ENCODE measurements around the gene GTF2IRD1. TPM values are rescaled to one million over a fixed set of nuclear protein-coding genes. Genes with fewer than 3 reads are reported as not detected.

Gene GTF2IRD1
- total and polyA plus RNA-seq, 3 donors from 2014 or later: 15.1 to 24.7 (median 22.4) TPM

DNA sequence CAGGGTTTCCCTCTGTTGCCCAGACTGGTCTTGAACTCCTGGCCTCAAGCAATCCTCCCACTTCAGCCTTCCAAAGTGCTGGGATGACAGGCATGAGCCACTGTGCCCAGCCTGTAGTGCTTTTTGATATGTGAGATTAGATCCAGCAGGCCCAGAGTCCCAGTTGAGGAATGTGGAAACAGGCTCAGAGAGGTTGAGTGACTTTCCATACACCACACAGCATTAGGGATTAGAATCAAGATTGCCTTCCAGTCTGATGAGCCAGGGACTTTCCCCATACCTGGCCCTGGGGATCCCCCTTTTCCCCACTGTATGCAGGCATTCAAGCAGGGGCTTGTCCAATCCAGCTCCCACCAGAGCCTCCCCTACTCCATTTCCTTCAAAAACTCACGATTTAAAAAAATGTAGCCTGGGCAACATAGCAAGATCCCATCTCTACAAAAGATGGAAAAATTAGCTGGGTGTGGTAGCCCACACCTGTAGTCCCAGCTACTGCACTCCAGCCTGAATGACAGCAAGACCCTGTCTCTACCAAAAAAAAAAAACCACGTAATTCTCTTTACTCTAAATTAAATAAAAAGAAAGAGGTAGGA lies 128.8 kb downstream of the GTF2IRD1 start:
- H3K27me3 ChIP-seq: no peaks in the 10 kb centered on the region
- no peak for TF ChIP-seq POLR2A (IDR thresholded peaks at IDR 0.05)
- TF ChIP-seq, protein P1, sequence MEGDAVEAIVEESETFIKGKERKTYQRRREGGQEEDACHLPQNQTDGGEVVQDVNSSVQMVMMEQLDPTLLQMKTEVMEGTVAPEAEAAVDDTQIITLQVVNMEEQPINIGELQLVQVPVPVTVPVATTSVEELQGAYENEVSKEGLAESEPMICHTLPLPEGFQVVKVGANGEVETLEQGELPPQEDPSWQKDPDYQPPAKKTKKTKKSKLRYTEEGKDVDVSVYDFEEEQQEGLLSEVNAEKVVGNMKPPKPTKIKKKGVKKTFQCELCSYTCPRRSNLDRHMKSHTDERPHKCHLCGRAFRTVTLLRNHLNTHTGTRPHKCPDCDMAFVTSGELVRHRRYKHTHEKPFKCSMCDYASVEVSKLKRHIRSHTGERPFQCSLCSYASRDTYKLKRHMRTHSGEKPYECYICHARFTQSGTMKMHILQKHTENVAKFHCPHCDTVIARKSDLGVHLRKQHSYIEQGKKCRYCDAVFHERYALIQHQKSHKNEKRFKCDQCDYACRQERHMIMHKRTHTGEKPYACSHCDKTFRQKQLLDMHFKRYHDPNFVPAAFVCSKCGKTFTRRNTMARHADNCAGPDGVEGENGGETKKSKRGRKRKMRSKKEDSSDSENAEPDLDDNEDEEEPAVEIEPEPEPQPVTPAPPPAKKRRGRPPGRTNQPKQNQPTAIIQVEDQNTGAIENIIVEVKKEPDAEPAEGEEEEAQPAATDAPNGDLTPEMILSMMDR (IDR thresholded peaks at IDR 0.05): no peak
- H3K4me3 ChIP-seq: no peak overlapping the region
- no peak overlapping the region for H3K27ac ChIP-seq
- no peaks in the 10 kb centered on the region for H3K36me3 ChIP-seq (ENCODE audit: low read depth, missing control alignments)
- intact Hi-C loops (cut with DNase I; ENCODE audit: low total_unique reads): no loop called here
- H3K9me3 ChIP-seq: no peaks in the 10 kb centered on the region
- WGBS, 2 donors: 90 to 91% methylated on average over 2 of the region's 2 CpGs
- no peak for DNase-seq
- H3K4me1 ChIP-seq: peaks cover 23% of the 10 kb centered on the region

DNA sequence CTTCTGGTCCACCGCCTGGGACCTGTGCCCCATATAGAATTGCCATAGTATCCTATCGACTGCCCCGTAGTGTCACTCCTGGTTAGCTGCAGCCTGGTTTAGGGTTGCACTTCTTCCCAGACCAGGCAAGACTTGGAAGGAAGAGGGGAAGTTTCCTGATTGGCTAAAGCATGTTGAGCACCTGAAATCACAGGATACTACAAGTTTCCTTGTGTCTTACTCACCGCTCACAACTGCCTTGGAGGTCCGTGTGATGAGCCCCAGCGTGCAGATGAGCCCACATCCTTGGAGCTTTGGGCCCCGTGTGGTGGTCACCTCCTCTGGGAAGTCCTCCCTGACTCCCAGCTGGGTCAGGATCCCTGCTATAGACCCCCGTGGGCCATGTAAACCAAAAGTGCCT lies 129.9 kb downstream of the GTF2IRD1 start:
- no peak for TF ChIP-seq POLR2A (IDR thresholded peaks at IDR 0.05)
- TF ChIP-seq, protein P1 (IDR thresholded peaks at IDR 0.05): no peak
- no peaks in the 10 kb centered on the region for H3K27me3 ChIP-seq
- no peak for DNase-seq
- H3K36me3 ChIP-seq (ENCODE audit: low read depth, missing control alignments): no peaks in the 10 kb centered on the region
- no peak overlapping the region for H3K4me3 ChIP-seq
- no peak overlapping the region for H3K27ac ChIP-seq
- H3K4me1 ChIP-seq: peaks cover 23% of the 10 kb centered on the region
- intact Hi-C loops (cut with DNase I; ENCODE audit: low total_unique reads): no loop called here
- WGBS, 2 donors: 90 to 92% methylated on average over 8 of the region's 8 CpGs
- H3K9me3 ChIP-seq: no peaks in the 10 kb centered on the region

DNA sequence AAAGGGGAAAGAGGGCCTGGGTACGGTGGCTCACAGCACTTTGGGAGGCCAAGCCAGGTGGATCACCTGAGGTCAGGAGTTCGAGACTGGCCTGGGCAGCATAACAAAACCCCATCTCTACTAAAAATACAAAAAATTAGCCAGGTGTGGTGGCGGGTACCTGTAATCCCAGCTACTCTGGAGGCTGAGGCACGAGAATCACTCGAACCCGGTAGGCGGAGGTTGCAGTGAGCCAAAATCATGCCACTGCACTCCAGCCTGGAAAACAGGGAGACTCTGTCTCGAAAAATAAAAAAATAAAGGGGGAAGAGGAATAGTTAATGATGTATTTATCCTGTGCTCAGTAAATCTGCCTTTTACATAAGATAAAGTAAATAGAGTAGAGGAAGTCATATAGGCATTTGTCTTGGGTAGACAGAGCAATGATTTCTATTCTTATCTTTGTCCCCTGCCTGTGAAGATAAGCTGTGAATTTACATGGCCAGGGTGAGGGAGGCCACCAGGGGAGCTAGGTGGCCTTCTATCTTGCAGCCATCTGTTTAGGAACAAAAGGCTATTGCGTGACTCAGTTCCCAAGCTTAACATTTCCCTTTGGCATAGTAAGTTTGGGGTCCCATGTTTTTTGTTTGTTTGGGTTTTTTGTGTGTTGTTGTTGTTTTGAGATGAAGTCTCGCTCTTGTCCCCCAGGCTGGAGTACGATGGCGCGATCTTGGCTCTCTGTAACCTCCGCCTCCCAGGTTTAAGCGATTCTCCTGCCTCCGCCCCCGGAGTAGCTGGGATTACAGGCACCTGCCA lies 130.7 kb downstream of the GTF2IRD1 start:
- TF ChIP-seq, protein P1 (IDR thresholded peaks at IDR 0.05): no peak
- TF ChIP-seq POLR2A (IDR thresholded peaks at IDR 0.05): no peak
- 93% methylated on average over 17 of the region's 17 CpGs for WGBS, 2 donors
- Histone ChIP-seq H3K4me1 (peaks cover 23% of the 10 kb centered on the region), H3K36me3 (ENCODE audit: low read depth, missing control alignments) (no peaks in the 10 kb centered on the region), H3K4me3 (no peak overlapping the region), H3K27me3 (no peaks in the 10 kb centered on the region), H3K27ac (no peak overlapping the region), H3K9me3 (no peaks in the 10 kb centered on the region)
- intact Hi-C loops (cut with DNase I; ENCODE audit: low total_unique reads): no loop called here
- DNase-seq: no peak

DNA sequence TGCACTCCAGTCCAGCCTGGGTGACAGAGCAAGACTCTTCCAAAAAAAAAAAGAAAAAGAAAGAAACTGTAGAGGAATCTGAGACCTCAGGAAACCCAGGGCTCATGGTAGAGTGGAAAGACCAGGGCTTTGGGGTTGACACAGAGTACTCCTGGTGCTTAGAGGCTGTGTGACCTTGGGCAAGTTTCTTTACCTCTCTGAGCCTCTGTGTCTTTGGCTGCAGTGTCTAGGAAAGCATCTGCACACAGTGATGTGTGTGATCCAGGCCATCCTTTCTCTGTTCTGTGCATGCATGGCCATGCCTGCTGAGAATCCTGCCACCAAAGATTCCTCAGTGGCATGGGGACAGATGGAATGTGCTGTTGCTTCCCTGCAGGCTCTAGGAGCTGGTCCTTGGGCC lies 132.1 kb downstream of the GTF2IRD1 start:
- Histone ChIP-seq H3K27ac (no peak overlapping the region), H3K4me3 (no peak overlapping the region), H3K4me1 (peaks cover 18% of the 10 kb centered on the region), H3K36me3 (ENCODE audit: low read depth, missing control alignments) (no peaks in the 10 kb centered on the region), H3K9me3 (no peaks in the 10 kb centered on the region), H3K27me3 (no peaks in the 10 kb centered on the region)
- no peak for DNase-seq
- no peak for TF ChIP-seq POLR2A (IDR thresholded peaks at IDR 0.05)
- TF ChIP-seq, protein P1 (IDR thresholded peaks at IDR 0.05): no peak
- intact Hi-C loops (cut with DNase I; ENCODE audit: low total_unique reads): no loop called here

Measured in testis (tissue), 3 donors.